GM20000 (cell line): ENCODE data around the gene POLD3.
"Not testable (repeated sequence)": the region's sequence is repeated elsewhere in the genome, so short reads cannot be mapped to it uniquely, and the experiment has no call there.

Experiments used
- DNase-seq: peaks from one replicate; pipeline ENCODE4 v3.0.0; 2012; ENCODE audit warnings: low spot score
- TF ChIP-seq, protein P1 (sequence below): IDR thresholded peaks from 2 replicates; pipeline ENCODE4 v1.5.1; 2012; ENCODE audit warnings: mild to moderate bottlenecking, control low read depth; ENCODE audit errors: extremely low read depth, missing control alignments

POLD3 gene

DNA sequence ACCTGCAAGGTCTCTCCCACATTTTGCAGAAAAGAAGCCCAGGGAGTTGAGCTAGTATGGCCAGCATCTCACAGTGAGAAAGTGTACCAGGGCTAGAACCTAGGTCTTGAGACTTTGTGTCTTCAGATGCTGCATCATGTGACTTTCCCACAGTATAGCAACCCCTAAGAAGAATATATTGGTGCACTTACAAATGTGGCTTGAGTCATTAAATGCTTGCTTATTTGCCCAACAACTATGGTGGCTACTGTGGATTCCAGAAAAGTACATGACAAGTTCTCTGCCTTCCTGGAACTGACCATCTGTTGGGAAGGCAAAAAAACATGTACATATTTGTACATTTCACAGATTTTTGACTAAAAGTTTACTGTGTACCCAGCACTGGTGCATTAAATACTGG, 55.0 kb downstream of the POLD3 start:
- DNase-seq, result no peak
- TF ChIP-seq, protein P1, sequence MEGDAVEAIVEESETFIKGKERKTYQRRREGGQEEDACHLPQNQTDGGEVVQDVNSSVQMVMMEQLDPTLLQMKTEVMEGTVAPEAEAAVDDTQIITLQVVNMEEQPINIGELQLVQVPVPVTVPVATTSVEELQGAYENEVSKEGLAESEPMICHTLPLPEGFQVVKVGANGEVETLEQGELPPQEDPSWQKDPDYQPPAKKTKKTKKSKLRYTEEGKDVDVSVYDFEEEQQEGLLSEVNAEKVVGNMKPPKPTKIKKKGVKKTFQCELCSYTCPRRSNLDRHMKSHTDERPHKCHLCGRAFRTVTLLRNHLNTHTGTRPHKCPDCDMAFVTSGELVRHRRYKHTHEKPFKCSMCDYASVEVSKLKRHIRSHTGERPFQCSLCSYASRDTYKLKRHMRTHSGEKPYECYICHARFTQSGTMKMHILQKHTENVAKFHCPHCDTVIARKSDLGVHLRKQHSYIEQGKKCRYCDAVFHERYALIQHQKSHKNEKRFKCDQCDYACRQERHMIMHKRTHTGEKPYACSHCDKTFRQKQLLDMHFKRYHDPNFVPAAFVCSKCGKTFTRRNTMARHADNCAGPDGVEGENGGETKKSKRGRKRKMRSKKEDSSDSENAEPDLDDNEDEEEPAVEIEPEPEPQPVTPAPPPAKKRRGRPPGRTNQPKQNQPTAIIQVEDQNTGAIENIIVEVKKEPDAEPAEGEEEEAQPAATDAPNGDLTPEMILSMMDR, result no peak

DNA sequence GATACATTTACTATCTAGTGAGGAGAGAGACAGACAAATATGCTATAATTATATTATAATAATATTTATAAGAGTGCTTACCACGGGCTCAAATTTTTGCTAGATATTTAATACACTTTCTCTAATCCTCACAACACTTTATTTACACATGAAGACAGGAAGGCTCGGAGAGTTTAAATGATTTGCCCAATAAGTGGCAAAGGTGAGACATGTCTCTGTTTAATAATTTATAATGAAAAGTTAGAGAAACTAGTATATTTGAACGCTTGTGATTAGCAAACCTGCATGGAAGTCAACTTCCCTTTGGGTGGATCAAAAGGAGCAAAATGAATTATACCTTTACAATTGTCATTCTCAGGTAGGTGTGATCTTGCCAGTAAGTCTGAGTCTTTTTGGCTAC, 55.4 kb downstream of the POLD3 start:
- no peak for DNase-seq
- TF ChIP-seq, protein P1, result no peak

DNA sequence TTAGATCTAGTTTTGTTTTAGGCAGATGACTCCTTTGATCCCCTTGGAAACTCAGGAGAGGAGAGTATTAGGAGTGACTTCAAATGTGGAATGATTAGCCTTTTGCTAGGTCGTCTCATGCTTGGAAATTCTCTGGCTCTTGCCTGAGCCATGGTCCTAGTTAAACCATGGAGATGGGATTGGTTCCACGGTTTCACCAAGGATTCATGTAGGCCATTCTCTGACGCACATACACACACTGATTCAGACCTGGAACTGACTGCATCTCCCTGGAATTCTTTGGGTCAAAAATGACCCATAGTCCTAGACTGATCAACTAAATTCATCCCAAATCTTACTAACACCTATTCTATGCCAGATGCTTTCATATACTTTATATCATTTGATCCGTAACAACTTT, 56.5 kb downstream of the POLD3 start:
- DNase-seq, result no peak
- TF ChIP-seq, protein P1, result no peak

DNA sequence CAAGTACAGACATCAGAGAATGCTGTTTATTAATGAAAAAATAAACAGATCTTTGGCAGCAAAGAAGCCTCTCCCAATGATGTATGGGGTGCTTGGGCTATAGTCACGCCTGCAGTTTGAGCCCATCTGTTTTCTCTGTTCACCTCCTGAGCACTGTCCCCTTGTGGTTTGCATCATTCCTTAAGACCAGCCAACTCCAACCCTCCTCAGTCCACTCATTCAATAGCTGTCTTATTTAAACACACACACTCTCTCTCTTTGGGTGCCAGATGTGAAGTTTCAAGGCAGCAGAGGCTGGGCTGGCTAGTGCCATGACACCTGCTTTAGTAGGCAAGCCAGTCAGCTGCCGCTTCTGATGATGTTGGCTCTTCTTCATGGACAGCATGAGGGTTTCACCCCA, 58.1 kb downstream of the POLD3 start:
- DNase-seq, result no peak

DNA sequence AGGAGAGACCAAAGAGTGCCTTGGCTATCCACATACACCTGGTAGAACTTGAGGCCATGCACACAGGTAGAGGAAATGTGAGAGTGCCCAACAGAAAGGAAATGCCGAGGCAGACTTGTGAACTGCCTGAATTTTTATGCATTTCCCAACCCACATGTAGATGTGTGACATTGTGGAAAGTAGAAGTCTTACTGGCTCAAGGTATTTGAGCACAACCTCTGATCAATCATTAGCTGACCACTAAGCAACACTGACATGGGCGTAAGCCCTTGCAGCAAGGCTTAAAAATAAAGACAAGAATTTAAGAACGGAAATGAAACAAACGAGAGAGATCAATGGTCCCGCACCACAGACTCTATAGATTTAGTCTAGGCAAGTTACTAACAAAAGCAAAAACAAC, 62.6 kb downstream of the POLD3 start:
- DNase-seq, result no peak
- TF ChIP-seq, protein P1, result no peak

More for the DNA sequence above, 58.1 kb downstream of the POLD3 start:
- TF ChIP-seq, protein P1, result no peak

DNA sequence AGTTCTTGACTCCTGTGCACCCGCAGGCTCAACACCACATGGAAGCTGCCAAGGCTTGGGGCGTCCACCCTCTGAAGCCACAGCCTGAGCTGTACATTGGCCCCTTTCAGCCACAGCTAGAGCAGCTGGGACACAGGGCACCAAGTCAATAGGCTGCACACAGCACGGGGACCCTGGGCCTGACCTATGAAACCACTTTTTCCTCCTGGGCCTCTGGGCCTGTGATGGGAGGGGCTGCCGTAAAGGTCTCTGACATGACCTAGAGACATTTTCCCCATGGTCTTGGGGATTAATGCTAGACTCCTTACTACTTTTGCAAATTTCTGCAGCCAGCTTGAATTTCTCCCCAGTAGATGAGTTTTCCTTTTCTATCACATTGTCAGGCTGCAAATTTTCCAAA, 66.7 kb downstream of the POLD3 start:
- DNase-seq, result not testable (repeated sequence)

DNA sequence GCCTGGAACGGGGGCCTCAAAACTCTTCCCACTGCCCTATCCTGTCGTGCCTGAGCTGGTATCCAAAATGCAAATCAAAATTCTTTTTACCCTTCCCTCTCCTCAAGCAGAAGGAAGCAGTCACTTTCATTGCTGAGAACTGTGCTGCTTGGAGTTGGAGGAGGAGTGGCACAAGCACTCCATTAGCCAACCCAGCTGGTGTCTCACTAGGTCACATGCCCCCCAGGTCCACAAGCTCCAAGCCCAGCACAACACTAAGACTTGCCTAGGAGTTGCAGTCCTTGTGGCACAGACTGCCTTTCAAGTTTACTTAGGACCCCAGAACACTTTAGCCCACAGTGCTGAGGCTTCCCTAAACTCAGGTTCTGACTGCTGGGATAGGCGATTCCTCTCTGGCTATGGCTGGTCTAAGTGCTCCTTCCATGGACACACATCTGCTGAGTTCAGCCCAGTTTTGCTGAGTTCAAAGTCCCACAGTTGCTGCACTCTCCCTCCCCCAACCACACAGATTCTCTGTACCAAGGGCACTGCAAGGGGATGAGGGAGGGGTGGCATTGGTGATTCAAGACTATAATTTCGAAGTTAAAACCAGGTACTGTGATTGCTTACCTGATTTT, 70.2 kb downstream of the POLD3 start:
- TF ChIP-seq, protein P1, result no peak
- DNase-seq, result no peak

DNA sequence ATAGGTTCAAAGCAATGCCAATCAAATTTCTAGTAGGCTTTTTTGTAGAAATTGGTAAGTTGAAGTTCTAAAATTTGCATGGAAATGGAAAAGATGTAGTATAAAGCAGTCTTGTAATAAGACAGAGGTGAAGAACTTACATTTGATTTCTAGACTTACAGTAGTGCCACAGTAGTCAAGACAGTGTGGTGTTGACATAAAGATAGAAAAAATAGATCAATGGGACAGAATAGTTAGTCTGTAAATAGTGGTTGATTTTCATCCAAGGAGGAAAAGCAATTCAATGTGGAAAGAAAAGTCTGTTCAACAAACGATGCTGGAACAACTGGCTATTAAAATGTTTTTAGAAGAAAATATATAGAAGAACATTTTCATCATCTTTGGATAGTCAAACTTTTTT, 70.9 kb downstream of the POLD3 start:
- TF ChIP-seq, protein P1, result no peak

More for the DNA sequence above, 70.9 kb downstream of the POLD3 start:
- DNase-seq, result no peak
